ENCODE data around the gene USP54. TPM values are rescaled to one million over a fixed set of nuclear protein-coding genes. Genes with fewer than 3 reads are reported as not detected.

The USP54 gene
- total RNA-seq, 4 donors from 2014 or later: 109 to 168 (median 114) TPM

GRCh38 chr10:73497623-73498022, 93.5 kb downstream of the USP54 start:
- TF ChIP-seq POLR2AphosphoS5 (IDR thresholded peaks at IDR 0.05) (no peak), EP300 (IDR thresholded peaks at IDR 0.05; ENCODE audit: low read depth) (no peak), POLR2A (IDR thresholded peaks at IDR 0.05) (no peak), CTCF (IDR thresholded peaks at IDR 0.05) (no peak)

GRCh38 chr10:73495884-73496674, 95.1 kb downstream of the USP54 start, which contains the start of gene PPP3CB:
TSS of gene PPP3CB (minus strand) at chr10:73496024. CDS start at chr10:73495889, 135 bp downstream.
- intact Hi-C loops (cut with DNase I; ENCODE audit: low total_unique reads): no loop called here
- H3K9me3 ChIP-seq: no peaks in the 10 kb centered on the region
- H3K4me1 ChIP-seq: peaks cover 17 to 38% (median 30%) of the 10 kb centered on the region in 4 donors
- DNase-seq: peak; percentile 91
- H3K4me3 ChIP-seq: peak within 1 kb of the TSS; percentile 59 to 88 (median 62)
- no peaks in the 10 kb centered on the region for H3K27me3 ChIP-seq
- WGBS, 2 donors (ENCODE audit: low coverage in 1 of 2): 6 to 11% methylated on average over 9 to 26 of the region's 28 CpGs
- TF ChIP-seq CTCF (IDR thresholded peaks at IDR 0.05) (no peak), POLR2AphosphoS5 (IDR thresholded peaks at IDR 0.05) (no peak), EP300 (IDR thresholded peaks at IDR 0.05; ENCODE audit: low read depth) (no peak), POLR2A (IDR thresholded peaks at IDR 0.05) (no peak)
- in situ Hi-C loops (cut with MboI; ENCODE audit: low pct_ligation_motif_present in 1 of 4, low pct_unique_long_range_greater_than_20kb in 1 of 4, low sequenced_read_pairs in 3 of 4): no loop called here
- peaks cover 0 to 7% (median 0%) of the 10 kb centered on the region in 4 donors for H3K36me3 ChIP-seq
- peak within 1 kb of the TSS; percentile 97 to 98 (median 98) for H3K27ac ChIP-seq

More at GRCh38 chr10:73497623-73498022, 93.5 kb downstream of the USP54 start:
- Histone ChIP-seq H3K4me1 (peaks cover 17 to 32% (median 29%) of the 10 kb centered on the region in 4 donors), H3K4me3 (no peak overlapping the region), H3K27ac (no peak overlapping the region), H3K27me3 (no peaks in the 10 kb centered on the region), H3K36me3 (peaks cover 0 to 12% (median 0%) of the 10 kb centered on the region in 4 donors), H3K9me3 (no peaks in the 10 kb centered on the region)
- in situ Hi-C loops (cut with MboI; ENCODE audit: low pct_ligation_motif_present in 1 of 4, low pct_unique_long_range_greater_than_20kb in 1 of 4, low sequenced_read_pairs in 3 of 4): no loop called here
- 71 to 78% methylated on average over 1 to 2 of the region's 2 CpGs for WGBS, 2 donors (ENCODE audit: low coverage in 1 of 2)
- intact Hi-C loops (cut with DNase I; ENCODE audit: low total_unique reads): no loop called here
- DNase-seq: no peak

- Histone ChIP-seq H3K36me3 (peaks cover 0 to 5% (median 0%) of the 10 kb centered on the region in 4 donors), H3K4me3 (peak overlapping the region; percentile 59 to 88 (median 62)), H3K9me3 (no peaks in the 10 kb centered on the region), H3K27ac (peak overlapping the region; percentile 97 to 98 (median 98)), H3K4me1 (peaks cover 17 to 43% (median 30%) of the 10 kb centered on the region in 4 donors), H3K27me3 (no peaks in the 10 kb centered on the region)
- intact Hi-C loops (cut with DNase I; ENCODE audit: low total_unique reads) (no loop called here), in situ Hi-C loops (cut with MboI; ENCODE audit: low pct_ligation_motif_present in 1 of 4, low pct_unique_long_range_greater_than_20kb in 1 of 4, low sequenced_read_pairs in 3 of 4) (no loop called here)
- 0% methylated on average over 3 to 43 of the region's 55 CpGs for WGBS, 2 donors (ENCODE audit: low coverage in 1 of 2)
- DNase-seq: peak; percentile 95
- TF ChIP-seq CTCF (IDR thresholded peaks at IDR 0.05) (peak in 2 of 5 experiments; percentile 9 to 14), EP300 (IDR thresholded peaks at IDR 0.05; ENCODE audit: low read depth) (no peak), POLR2AphosphoS5 (IDR thresholded peaks at IDR 0.05) (peak; percentile 37 to 91 (median 87)), POLR2A (IDR thresholded peaks at IDR 0.05) (peak; percentile 94)
Measured at GRCh38 chr10:73495226-73495883, 95.8 kb downstream of the USP54 start.

GRCh38 chr10:73494877-73495225, 96.3 kb downstream of the USP54 start:
- no peak for DNase-seq
- Histone ChIP-seq H3K36me3 (peaks cover 0 to under 1% (median 0%) of the 10 kb centered on the region in 4 donors), H3K27me3 (no peaks in the 10 kb centered on the region), H3K4me1 (peaks cover 17 to 44% (median 30%) of the 10 kb centered on the region in 4 donors), H3K4me3 (peak overlapping the region; percentile 59 to 88 (median 62)), H3K27ac (peak overlapping the region; percentile 97 to 98 (median 98)), H3K9me3 (no peaks in the 10 kb centered on the region)
- 0 to 2% methylated on average over 2 of the region's 2 CpGs for WGBS, 2 donors (ENCODE audit: low coverage in 1 of 2)
- in situ Hi-C loops (cut with MboI; ENCODE audit: low pct_ligation_motif_present in 1 of 4, low pct_unique_long_range_greater_than_20kb in 1 of 4, low sequenced_read_pairs in 3 of 4) (no loop called here), intact Hi-C loops (cut with DNase I; ENCODE audit: low total_unique reads) (no loop called here)
- TF ChIP-seq CTCF (IDR thresholded peaks at IDR 0.05) (no peak), POLR2A (IDR thresholded peaks at IDR 0.05) (no peak), POLR2AphosphoS5 (IDR thresholded peaks at IDR 0.05) (no peak), EP300 (IDR thresholded peaks at IDR 0.05; ENCODE audit: low read depth) (no peak)
